ENCODE results near the gene ABL1. TPM values are rescaled to one million over a fixed set of nuclear protein-coding genes. Genes with fewer than 3 reads are reported as not detected.

ABL1 gene
- total RNA-seq, 1 experiment from 2014 or later, result 83.6 TPM

- no peaks in the 10 kb centered on the region for H3K27me3 ChIP-seq (ENCODE audit: insufficient read depth, low read length)
- H4K20me1 ChIP-seq (ENCODE audit: control insufficient read depth, insufficient read depth, insufficient read length), result no peaks in the 10 kb centered on the region
- H3K4ac ChIP-seq (ENCODE audit: low read depth, low read length), result no peak overlapping the region
- Mint-ChIP-seq H3K27ac (no peak overlapping the region), H3K36me3 (ENCODE audit: insufficient read depth in 1 of 3, low read depth in 3 of 3) (no peaks in the 10 kb centered on the region), H3K9me3 (no peaks in the 10 kb centered on the region), H3K27me3 (ENCODE audit: low read depth) (peaks cover 5% of the 10 kb centered on the region), H3K4me1 (peaks cover 21 to 27% of the 10 kb centered on the region in 2 experiments), H3K4me3 (no peak overlapping the region)
- H2BK15ac ChIP-seq (ENCODE audit: low read depth, low read length), result no peak overlapping the region
- no peak overlapping the region for H2BK5ac ChIP-seq (ENCODE audit: insufficient read length, low read length)
- no peak overlapping the region for H2BK12ac ChIP-seq (ENCODE audit: insufficient read length, low read depth, low read length)
- no peak overlapping the region for H2BK20ac ChIP-seq (ENCODE audit: low read depth, low read length, poor library complexity, severe bottlenecking)
- no peak overlapping the region for H3T11ph ChIP-seq (ENCODE audit: low read length)
- no peak overlapping the region for H2AK5ac ChIP-seq (ENCODE audit: insufficient read length, low read length)
- no peaks in the 10 kb centered on the region for H3K9me3 ChIP-seq (ENCODE audit: control insufficient read depth, low read depth, low read length)
- H2AFZ ChIP-seq (ENCODE audit: low read length), result no peak overlapping the region
- H3K56ac ChIP-seq (ENCODE audit: insufficient read length, low read depth, low read length), result no peak overlapping the region
- H3K79me2 ChIP-seq (ENCODE audit: insufficient read depth, low read length), result no peaks in the 10 kb centered on the region
- H2BK120ac ChIP-seq (ENCODE audit: low read depth, low read length, poor library complexity, severe bottlenecking), result no peak overlapping the region
- no peak overlapping the region for H4K8ac ChIP-seq (replicated peaks; ENCODE audit: insufficient read length, low read depth, low read length)
- no peaks in the 10 kb centered on the region for H3K23me2 ChIP-seq (ENCODE audit: insufficient read length, low read depth, low read length, poor library complexity, severe bottlenecking)
- no peak overlapping the region for H3K27ac ChIP-seq (ENCODE audit: insufficient read length, low read depth, low read length)
- DNase-seq, result no peak
- no peak overlapping the region for H3K18ac ChIP-seq (ENCODE audit: insufficient read length, low read depth, low read length)
- H3K4me2 ChIP-seq (ENCODE audit: insufficient read depth, insufficient read length, low read length), result no peak overlapping the region
- no peaks in the 10 kb centered on the region for H3K4me1 ChIP-seq (ENCODE audit: insufficient read depth, low read length)
- H4K91ac ChIP-seq (ENCODE audit: insufficient read length, low read depth, low read length), result no peak overlapping the region
- H4K5ac ChIP-seq (ENCODE audit: insufficient read length, low read depth, low read length), result no peak overlapping the region
- H3K23ac ChIP-seq (ENCODE audit: insufficient read length, low read depth, low read length), result no peak overlapping the region
- no peaks in the 10 kb centered on the region for H3K79me1 ChIP-seq (ENCODE audit: insufficient read depth, low read depth, low read length, poor library complexity, severe bottlenecking)
- no peak overlapping the region for H3K9ac ChIP-seq (ENCODE audit: extremely low read depth, insufficient read length, low read length)
- no peak overlapping the region; the same call in 1 of the 2 replicates for H3K14ac ChIP-seq (ENCODE audit: insufficient read depth, low read length)
- WGBS (ENCODE audit: extremely low coverage, insufficient read length, low lambda C conversion rate), result no CpG with 5 or more reads among the region's 36 CpGs
- no peak for TF ChIP-seq CTCF (conservative IDR thresholded peaks at IDR 0.05)
Observed at GRCh38 chr9:130929571-130930038, 94.6 kb downstream of the ABL1 start.
